ENCODE data around the gene DNM1. TPM values are rescaled to one million over a fixed set of nuclear protein-coding genes. Genes with fewer than 3 reads are reported as not detected.
A peak's percentile ranks its signal among the peaks of the same experiment; 100 is the strongest.

Gene DNM1
- total RNA-seq, 1 donor from 2014 or later, result 30.1 TPM

DNA sequence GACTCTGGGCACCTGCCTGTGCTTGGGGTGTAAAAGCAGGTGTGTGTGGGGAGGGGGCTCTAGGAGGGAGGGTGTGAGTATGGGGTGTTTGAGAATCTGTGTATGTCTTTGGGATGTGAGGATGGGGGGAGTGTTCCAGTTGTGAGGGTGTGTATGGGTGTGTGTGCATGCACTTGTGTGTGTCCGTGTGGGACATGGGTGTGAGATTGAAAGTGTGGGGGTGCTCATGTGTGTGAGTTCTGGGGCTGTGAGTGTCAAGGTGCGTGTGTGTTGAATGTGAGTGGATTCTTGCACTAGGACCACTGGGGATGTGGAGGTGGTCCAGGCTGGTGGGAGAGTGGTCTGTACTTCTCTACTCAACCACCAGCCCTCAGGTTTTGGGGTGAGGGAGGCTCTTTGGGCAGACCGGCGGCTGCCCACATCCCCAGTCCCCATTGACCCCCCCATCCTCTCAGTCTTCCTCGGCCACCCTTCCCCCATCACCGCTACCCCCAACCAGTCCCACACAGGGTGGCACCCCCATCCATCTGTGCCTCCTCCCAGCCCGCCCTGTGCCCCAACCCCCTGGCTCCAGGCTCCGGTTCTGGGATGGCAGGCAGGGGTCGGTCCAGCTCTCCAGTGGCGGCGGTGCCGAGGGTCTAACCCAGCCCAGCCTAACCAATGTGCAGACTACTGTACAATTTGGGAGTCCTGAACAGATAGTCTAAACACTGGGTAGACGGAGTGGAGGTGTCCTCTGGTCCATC lies 41.1 kb downstream of the DNM1 start:
- H3K9ac ChIP-seq, result no peak overlapping the region
- H2AFZ ChIP-seq (replicated peaks), result no peak overlapping the region
- H3K27ac Mint-ChIP-seq, result peak overlapping the region; percentile 57
- no peaks in the 10 kb centered on the region for H3K36me3 ChIP-seq
- H3K4me2 ChIP-seq, result peak overlapping the region; percentile 32
- peaks cover 3% of the 10 kb centered on the region for H3K27me3 ChIP-seq
- H3K4me3 Mint-ChIP-seq, result peak overlapping the region; percentile 31
- H3K27ac ChIP-seq, result no peak overlapping the region
- H4K20me1 ChIP-seq (ENCODE audit: low read depth), result no peaks in the 10 kb centered on the region
- peaks cover 13% of the 10 kb centered on the region for H3K27me3 Mint-ChIP-seq (ENCODE audit: insufficient read depth, low read depth)
- no peaks in the 10 kb centered on the region for H3K9me3 Mint-ChIP-seq
- H3K4me1 ChIP-seq, result peaks cover 8% of the 10 kb centered on the region
- peaks cover 9% of the 10 kb centered on the region for H3K36me3 Mint-ChIP-seq
- H3K9me3 ChIP-seq (ENCODE audit: low read depth), result no peaks in the 10 kb centered on the region
- peaks cover 2% of the 10 kb centered on the region for H3F3A ChIP-seq (ENCODE audit: low read depth)
- no peak overlapping the region for H3K4me3 ChIP-seq
- no peak for TF ChIP-seq EZH2phosphoT487 (IDR thresholded peaks at IDR 0.05)
- TF ChIP-seq, protein P1, sequence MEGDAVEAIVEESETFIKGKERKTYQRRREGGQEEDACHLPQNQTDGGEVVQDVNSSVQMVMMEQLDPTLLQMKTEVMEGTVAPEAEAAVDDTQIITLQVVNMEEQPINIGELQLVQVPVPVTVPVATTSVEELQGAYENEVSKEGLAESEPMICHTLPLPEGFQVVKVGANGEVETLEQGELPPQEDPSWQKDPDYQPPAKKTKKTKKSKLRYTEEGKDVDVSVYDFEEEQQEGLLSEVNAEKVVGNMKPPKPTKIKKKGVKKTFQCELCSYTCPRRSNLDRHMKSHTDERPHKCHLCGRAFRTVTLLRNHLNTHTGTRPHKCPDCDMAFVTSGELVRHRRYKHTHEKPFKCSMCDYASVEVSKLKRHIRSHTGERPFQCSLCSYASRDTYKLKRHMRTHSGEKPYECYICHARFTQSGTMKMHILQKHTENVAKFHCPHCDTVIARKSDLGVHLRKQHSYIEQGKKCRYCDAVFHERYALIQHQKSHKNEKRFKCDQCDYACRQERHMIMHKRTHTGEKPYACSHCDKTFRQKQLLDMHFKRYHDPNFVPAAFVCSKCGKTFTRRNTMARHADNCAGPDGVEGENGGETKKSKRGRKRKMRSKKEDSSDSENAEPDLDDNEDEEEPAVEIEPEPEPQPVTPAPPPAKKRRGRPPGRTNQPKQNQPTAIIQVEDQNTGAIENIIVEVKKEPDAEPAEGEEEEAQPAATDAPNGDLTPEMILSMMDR (IDR thresholded peaks at IDR 0.05), result no peak
- H3K79me2 ChIP-seq (ENCODE audit: low read depth), result no peaks in the 10 kb centered on the region
- peaks cover 31% of the 10 kb centered on the region for H3K4me1 Mint-ChIP-seq
- no peak for DNase-seq (ENCODE audit: low spot score)

DNA sequence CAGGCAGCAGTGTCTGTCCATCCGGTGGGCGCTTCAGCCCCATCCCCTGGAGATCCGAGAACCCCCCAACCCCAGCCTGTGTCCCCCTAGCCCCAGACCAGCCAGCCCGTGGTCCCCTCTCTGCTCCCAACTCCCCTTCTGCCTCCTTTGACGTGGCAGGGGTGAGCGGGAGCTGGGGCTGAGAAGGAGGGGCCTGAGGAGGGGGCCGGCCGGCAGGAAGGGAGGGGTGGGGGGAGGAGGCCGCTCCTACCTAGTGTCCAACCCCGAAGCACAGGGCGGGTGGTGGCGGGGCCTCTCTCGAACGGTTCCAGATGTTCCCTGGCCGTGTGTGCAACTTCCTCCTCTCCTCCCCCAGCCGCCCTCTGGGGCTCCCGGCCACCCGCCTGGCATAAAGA lies 41.7 kb downstream of the DNM1 start:
- no peaks in the 10 kb centered on the region for H3K36me3 ChIP-seq
- TF ChIP-seq, protein P1 (IDR thresholded peaks at IDR 0.05), result no peak

DNA sequence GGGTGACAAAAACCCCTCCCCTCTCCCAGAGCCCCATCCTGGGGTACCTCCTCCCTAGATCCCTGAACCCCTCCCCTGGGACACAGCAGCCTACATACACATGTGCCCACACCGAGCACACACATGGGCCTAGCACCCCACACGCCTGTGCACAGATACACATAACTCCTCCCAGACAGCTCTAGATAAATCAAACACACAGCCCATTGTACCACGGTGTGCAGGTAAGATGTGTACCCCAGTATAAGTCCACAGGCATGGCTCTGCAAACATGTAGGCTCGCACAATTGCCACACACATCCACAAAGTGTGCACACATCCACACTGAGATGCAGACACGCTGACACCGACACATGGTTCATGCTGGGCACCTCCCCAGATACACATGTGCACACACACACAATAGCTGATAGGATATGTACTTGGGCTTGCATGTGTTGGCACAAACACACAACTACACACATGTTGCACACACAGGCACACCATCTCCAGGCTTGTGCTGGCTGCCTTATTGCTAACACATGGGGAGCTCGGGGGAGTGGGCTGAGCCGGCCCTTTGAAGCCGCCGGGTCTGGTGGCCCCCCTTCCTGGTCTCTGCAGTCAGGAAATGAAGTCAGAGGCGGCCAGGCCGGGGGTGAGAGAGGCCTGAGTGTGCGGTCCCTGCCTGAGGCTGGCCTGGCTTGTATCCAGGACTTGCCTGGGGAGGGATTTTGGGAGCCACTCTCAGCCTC lies 42.4 kb downstream of the DNM1 start:
- no peak overlapping the region for H2AFZ ChIP-seq (replicated peaks)
- H4K20me1 ChIP-seq (ENCODE audit: low read depth), result no peaks in the 10 kb centered on the region
- no peak for DNase-seq (ENCODE audit: low spot score)
- H3K4me3 ChIP-seq, result no peak overlapping the region
- peaks cover 12% of the 10 kb centered on the region for H3K36me3 Mint-ChIP-seq
- TF ChIP-seq, protein P1 (IDR thresholded peaks at IDR 0.05), result no peak
- TF ChIP-seq EZH2 (IDR thresholded peaks at IDR 0.05), result no peak
- TF ChIP-seq EZH2phosphoT487 (IDR thresholded peaks at IDR 0.05), result no peak
- H3K9me3 ChIP-seq (ENCODE audit: low read depth), result no peaks in the 10 kb centered on the region
- H3K36me3 ChIP-seq, result no peaks in the 10 kb centered on the region
- no peaks in the 10 kb centered on the region for H3K9me3 Mint-ChIP-seq
- H3K27ac ChIP-seq, result no peak overlapping the region
- H3K4me1 ChIP-seq, result peaks cover 8% of the 10 kb centered on the region
- H3K4me1 Mint-ChIP-seq, result peaks cover 32% of the 10 kb centered on the region
- peaks cover 14% of the 10 kb centered on the region for H3K27me3 ChIP-seq
- no peaks in the 10 kb centered on the region for H3K79me2 ChIP-seq (ENCODE audit: low read depth)
- H3F3A ChIP-seq (ENCODE audit: low read depth), result peaks cover 11% of the 10 kb centered on the region
- peaks cover 12% of the 10 kb centered on the region for H3K27me3 Mint-ChIP-seq (ENCODE audit: insufficient read depth, low read depth)
- H3K4me2 ChIP-seq, result no peak overlapping the region
- no peak overlapping the region for H3K9ac ChIP-seq
- peak overlapping the region; percentile 87 for H3K27ac Mint-ChIP-seq
- peak overlapping the region; percentile 71 for H3K4me3 Mint-ChIP-seq

More for the DNA sequence above, 41.7 kb downstream of the DNM1 start:
- Histone ChIP-seq H3K27ac (no peak overlapping the region), H3K4me2 (peak overlapping the region; percentile 32), H3F3A (ENCODE audit: low read depth) (peaks cover 7% of the 10 kb centered on the region), H3K9me3 (ENCODE audit: low read depth) (no peaks in the 10 kb centered on the region), H2AFZ (replicated peaks) (no peak overlapping the region), H3K79me2 (ENCODE audit: low read depth) (no peaks in the 10 kb centered on the region), H4K20me1 (ENCODE audit: low read depth) (no peaks in the 10 kb centered on the region), H3K4me3 (no peak overlapping the region), H3K4me1 (peaks cover 8% of the 10 kb centered on the region), H3K27me3 (peaks cover 9% of the 10 kb centered on the region), H3K9ac (no peak overlapping the region)
- H3K9me3 Mint-ChIP-seq, result no peaks in the 10 kb centered on the region
- H3K36me3 Mint-ChIP-seq, result peaks cover 12% of the 10 kb centered on the region
- H3K27me3 Mint-ChIP-seq (ENCODE audit: insufficient read depth, low read depth), result peaks cover 12% of the 10 kb centered on the region
- H3K4me1 Mint-ChIP-seq, result peaks cover 34% of the 10 kb centered on the region
- H3K4me3 Mint-ChIP-seq, result no peak overlapping the region
- DNase-seq (ENCODE audit: low spot score), result peak; percentile 62
- peak overlapping the region; percentile 57 for H3K27ac Mint-ChIP-seq

Measured in neural progenitor cell (in vitro differentiated cells).